HEK293 (cell line): Measurements from ENCODE around the gene NCBP1.

Source experiments
- CTCF ChIP-seq: fragments of 450-650 bp; formaldehyde crosslinking; IDR thresholded peaks from 2 replicates; pipeline ENCODE4 v1.5.1; 2016; ENCODE audit warnings: missing biosample characterization, missing genetic modification characterization
- HOXC10 ChIP-seq: sonication (generic); formaldehyde crosslinking; IDR thresholded peaks from 2 replicates; pipeline ENCODE4 v1.8.1; 2023; ENCODE audit warnings: mild to moderate bottlenecking, missing genetic modification reagents
- TCF7L2 ChIP-seq: IDR thresholded peaks from 2 replicates; pipeline ENCODE4 v1.6.1; 2011; ENCODE audit warnings: low read depth, mild to moderate bottlenecking, inconsistent platforms, low read length, moderate library complexity, borderline replicate concordance
- ZEB2 ChIP-seq: fragments of 450-650 bp; formaldehyde crosslinking; IDR thresholded peaks from 2 replicates; pipeline ENCODE4 v1.5.1; 2016; ENCODE audit warnings: missing biosample characterization, missing genetic modification characterization
- ZNF174 ChIP-seq: fragments of 450-650 bp; formaldehyde crosslinking; IDR thresholded peaks from 2 replicates; pipeline ENCODE4 v1.5.0; 2017; ENCODE audit warnings: missing biosample characterization, mild to moderate bottlenecking, missing genetic modification characterization
- ZNF391 ChIP-seq: fragments of 450-650 bp; formaldehyde crosslinking; IDR thresholded peaks from 2 replicates; pipeline ENCODE4 v1.5.1; 2016; ENCODE audit warnings: low read depth, missing biosample characterization, missing genetic modification characterization, borderline replicate concordance
- ZNF433 ChIP-seq: fragments of 450-650 bp; formaldehyde crosslinking; IDR thresholded peaks from 2 replicates; pipeline ENCODE4 v1.5.1; 2016; ENCODE audit warnings: missing biosample characterization, missing genetic modification characterization, low read depth
- ZNF629 ChIP-seq: fragments of 450-650 bp; formaldehyde crosslinking; IDR thresholded peaks from 2 replicates; pipeline ENCODE4 v1.5.1; 2017; ENCODE audit warnings: missing biosample characterization, missing genetic modification characterization
- ZSCAN16 ChIP-seq: fragments of 450-650 bp; formaldehyde crosslinking; IDR thresholded peaks from 2 replicates; pipeline ENCODE4 v1.5.1; 2016; ENCODE audit warnings: missing biosample characterization, missing genetic modification characterization

- no peak for TF ChIP-seq HOXC10 (CRISPR knock-in tag)
- no peak for TF ChIP-seq ZNF433 (tag by site-specific recombination)
- no peak for TF ChIP-seq ZNF629 (tag by site-specific recombination)
- no peak for TF ChIP-seq CTCF
- no peak for TF ChIP-seq ZSCAN16 (tag by site-specific recombination)
- no peak for TF ChIP-seq TCF7L2
- TF ChIP-seq ZNF174 (tag by site-specific recombination), result no peak
- TF ChIP-seq ZEB2, result no peak
- no peak for TF ChIP-seq ZNF391 (tag by site-specific recombination)
These were observed 5.0 kb upstream of the NCBP1 start for GRCh38 chr9:97628668-97629067.
